Measurements from ENCODE around the gene ZNF613. TPM values are rescaled to one million over a fixed set of nuclear protein-coding genes. Genes with fewer than 3 reads are reported as not detected.

Gene ZNF613
- total and polyA plus RNA-seq, 2 of the 13 experiments (the other 11 are each of a cell fraction or from before 2014, with no cell fraction given): 3.6 to 8.3 TPM

DNA sequence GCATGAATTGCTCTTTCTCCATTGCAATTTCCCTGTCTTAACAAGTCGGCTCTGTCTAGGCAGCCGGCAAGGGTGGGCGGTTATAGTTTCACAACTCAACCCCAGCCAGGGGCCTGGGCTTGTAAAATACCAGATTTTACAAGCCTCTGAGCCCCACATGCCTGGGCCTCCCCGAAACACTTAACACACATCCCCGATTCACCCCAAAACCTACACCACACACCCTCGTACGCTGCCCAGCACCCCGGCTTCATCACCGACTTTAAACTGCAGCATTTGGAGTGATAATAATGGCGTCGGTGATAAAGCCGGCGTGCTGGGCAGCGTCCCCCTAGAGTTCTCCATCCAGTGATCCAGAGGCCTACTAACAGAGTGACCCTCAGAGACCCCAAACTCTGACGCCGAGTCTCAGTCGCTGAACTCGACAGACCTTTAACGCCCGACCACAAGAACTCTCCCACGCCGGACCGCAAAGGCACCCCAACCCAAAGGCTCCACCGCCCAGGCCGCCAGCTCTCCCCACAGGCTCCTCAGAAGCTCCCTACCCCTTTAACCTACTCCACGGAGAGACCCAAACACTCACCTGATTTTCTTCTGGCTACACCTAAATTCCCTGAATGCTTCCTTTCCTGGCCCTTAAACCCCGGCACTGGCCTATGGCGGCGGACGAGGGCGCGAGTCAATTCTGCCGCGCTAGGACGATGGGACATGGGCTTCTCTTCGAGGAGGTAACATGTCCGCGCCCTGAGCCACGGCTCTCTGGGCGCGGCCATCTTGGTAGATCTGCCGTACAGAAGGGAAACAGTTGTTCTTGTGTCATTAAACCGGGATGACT is 22.7 kb upstream of the ZNF613 start, which contains the start of gene ZNF649 (continued):
- TF ChIP-seq, protein P1, sequence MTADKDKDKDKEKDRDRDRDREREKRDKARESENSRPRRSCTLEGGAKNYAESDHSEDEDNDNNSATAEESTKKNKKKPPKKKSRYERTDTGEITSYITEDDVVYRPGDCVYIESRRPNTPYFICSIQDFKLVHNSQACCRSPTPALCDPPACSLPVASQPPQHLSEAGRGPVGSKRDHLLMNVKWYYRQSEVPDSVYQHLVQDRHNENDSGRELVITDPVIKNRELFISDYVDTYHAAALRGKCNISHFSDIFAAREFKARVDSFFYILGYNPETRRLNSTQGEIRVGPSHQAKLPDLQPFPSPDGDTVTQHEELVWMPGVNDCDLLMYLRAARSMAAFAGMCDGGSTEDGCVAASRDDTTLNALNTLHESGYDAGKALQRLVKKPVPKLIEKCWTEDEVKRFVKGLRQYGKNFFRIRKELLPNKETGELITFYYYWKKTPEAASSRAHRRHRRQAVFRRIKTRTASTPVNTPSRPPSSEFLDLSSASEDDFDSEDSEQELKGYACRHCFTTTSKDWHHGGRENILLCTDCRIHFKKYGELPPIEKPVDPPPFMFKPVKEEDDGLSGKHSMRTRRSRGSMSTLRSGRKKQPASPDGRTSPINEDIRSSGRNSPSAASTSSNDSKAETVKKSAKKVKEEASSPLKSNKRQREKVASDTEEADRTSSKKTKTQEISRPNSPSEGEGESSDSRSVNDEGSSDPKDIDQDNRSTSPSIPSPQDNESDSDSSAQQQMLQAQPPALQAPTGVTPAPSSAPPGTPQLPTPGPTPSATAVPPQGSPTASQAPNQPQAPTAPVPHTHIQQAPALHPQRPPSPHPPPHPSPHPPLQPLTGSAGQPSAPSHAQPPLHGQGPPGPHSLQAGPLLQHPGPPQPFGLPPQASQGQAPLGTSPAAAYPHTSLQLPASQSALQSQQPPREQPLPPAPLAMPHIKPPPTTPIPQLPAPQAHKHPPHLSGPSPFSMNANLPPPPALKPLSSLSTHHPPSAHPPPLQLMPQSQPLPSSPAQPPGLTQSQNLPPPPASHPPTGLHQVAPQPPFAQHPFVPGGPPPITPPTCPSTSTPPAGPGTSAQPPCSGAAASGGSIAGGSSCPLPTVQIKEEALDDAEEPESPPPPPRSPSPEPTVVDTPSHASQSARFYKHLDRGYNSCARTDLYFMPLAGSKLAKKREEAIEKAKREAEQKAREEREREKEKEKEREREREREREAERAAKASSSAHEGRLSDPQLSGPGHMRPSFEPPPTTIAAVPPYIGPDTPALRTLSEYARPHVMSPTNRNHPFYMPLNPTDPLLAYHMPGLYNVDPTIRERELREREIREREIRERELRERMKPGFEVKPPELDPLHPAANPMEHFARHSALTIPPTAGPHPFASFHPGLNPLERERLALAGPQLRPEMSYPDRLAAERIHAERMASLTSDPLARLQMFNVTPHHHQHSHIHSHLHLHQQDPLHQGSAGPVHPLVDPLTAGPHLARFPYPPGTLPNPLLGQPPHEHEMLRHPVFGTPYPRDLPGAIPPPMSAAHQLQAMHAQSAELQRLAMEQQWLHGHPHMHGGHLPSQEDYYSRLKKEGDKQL (CRISPR knock-in tag; IDR thresholded peaks at IDR 0.05; ENCODE audit: low read depth): no peak
- TF ChIP-seq NR2C2 (CRISPR knock-in tag; IDR thresholded peaks at IDR 0.05; ENCODE audit: borderline replicate concordance) (peak; percentile 67; the same call in 1 of the 2 replicates), ZKSCAN1 (IDR thresholded peaks at IDR 0.05; ENCODE audit: low read length) (no peak), ELF1 (CRISPR knock-in tag; IDR thresholded peaks at IDR 0.05) (peak; percentile 61), PHF8 (CRISPR knock-in tag; IDR thresholded peaks at IDR 0.05) (peak; percentile 76), ONECUT2 (CRISPR knock-in tag; IDR thresholded peaks at IDR 0.05) (no peak), ZNF468 (CRISPR knock-in tag; IDR thresholded peaks at IDR 0.05) (no peak), KMT2B (CRISPR knock-in tag; IDR thresholded peaks at IDR 0.05) (peak; percentile 60; the same call in 1 of the 2 replicates), ZFP82 (CRISPR knock-in tag; IDR thresholded peaks at IDR 0.05; ENCODE audit: borderline replicate concordance) (0 out of 2 replicates have a peak, but pooled peaks have one; percentile 32), GATAD2A (CRISPR knock-in tag; IDR thresholded peaks at IDR 0.05) (peak; percentile 20; the same call in 1 of the 2 replicates), TEAD3 (CRISPR knock-in tag; optimal IDR thresholded peaks at IDR 0.05; ENCODE audit: borderline replicate concordance) (peak; percentile 62), TBL1XR1 (IDR thresholded peaks at IDR 0.05; ENCODE audit: borderline replicate concordance, low read length, partially characterized antibody) (no peak), ZNF556 (CRISPR knock-in tag; IDR thresholded peaks at IDR 0.05; ENCODE audit: borderline replicate concordance) (peak; percentile 90), ZNF263 (CRISPR knock-in tag; IDR thresholded peaks at IDR 0.05) (no peak; the same call in 1 of the 2 replicates), FOSL2 (CRISPR knock-in tag; IDR thresholded peaks at IDR 0.05) (peak; percentile 46)
- TF ChIP-seq, protein P2, sequence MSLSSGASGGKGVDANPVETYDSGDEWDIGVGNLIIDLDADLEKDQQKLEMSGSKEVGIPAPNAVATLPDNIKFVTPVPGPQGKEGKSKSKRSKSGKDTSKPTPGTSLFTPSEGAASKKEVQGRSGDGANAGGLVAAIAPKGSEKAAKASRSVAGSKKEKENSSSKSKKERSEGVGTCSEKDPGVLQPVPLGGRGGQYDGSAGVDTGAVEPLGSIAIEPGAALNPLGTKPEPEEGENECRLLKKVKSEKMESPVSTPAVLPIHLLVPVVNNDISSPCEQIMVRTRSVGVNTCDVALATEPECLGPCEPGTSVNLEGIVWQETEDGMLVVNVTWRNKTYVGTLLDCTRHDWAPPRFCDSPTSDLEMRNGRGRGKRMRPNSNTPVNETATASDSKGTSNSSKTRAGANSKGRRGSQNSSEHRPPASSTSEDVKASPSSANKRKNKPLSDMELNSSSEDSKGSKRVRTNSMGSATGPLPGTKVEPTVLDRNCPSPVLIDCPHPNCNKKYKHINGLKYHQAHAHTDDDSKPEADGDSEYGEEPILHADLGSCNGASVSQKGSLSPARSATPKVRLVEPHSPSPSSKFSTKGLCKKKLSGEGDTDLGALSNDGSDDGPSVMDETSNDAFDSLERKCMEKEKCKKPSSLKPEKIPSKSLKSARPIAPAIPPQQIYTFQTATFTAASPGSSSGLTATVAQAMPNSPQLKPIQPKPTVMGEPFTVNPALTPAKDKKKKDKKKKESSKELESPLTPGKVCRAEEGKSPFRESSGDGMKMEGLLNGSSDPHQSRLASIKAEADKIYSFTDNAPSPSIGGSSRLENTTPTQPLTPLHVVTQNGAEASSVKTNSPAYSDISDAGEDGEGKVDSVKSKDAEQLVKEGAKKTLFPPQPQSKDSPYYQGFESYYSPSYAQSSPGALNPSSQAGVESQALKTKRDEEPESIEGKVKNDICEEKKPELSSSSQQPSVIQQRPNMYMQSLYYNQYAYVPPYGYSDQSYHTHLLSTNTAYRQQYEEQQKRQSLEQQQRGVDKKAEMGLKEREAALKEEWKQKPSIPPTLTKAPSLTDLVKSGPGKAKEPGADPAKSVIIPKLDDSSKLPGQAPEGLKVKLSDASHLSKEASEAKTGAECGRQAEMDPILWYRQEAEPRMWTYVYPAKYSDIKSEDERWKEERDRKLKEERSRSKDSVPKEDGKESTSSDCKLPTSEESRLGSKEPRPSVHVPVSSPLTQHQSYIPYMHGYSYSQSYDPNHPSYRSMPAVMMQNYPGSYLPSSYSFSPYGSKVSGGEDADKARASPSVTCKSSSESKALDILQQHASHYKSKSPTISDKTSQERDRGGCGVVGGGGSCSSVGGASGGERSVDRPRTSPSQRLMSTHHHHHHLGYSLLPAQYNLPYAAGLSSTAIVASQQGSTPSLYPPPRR (CRISPR knock-in tag; IDR thresholded peaks at IDR 0.05; ENCODE audit: borderline replicate concordance): 0 out of 2 replicates have a peak, but pooled peaks have one; percentile 20
- TF ChIP-seq, protein P3, sequence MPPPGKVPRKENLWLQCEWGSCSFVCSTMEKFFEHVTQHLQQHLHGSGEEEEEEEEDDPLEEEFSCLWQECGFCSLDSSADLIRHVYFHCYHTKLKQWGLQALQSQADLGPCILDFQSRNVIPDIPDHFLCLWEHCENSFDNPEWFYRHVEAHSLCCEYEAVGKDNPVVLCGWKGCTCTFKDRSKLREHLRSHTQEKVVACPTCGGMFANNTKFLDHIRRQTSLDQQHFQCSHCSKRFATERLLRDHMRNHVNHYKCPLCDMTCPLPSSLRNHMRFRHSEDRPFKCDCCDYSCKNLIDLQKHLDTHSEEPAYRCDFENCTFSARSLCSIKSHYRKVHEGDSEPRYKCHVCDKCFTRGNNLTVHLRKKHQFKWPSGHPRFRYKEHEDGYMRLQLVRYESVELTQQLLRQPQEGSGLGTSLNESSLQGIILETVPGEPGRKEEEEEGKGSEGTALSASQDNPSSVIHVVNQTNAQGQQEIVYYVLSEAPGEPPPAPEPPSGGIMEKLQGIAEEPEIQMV (CRISPR knock-in tag; IDR thresholded peaks at IDR 0.05; ENCODE audit: low read depth): peak; percentile 89
